ENCODE data around the gene PGAP3.
A peak's percentile ranks its signal among the peaks of the same experiment; 100 is the strongest.

Gene PGAP3

DNA sequence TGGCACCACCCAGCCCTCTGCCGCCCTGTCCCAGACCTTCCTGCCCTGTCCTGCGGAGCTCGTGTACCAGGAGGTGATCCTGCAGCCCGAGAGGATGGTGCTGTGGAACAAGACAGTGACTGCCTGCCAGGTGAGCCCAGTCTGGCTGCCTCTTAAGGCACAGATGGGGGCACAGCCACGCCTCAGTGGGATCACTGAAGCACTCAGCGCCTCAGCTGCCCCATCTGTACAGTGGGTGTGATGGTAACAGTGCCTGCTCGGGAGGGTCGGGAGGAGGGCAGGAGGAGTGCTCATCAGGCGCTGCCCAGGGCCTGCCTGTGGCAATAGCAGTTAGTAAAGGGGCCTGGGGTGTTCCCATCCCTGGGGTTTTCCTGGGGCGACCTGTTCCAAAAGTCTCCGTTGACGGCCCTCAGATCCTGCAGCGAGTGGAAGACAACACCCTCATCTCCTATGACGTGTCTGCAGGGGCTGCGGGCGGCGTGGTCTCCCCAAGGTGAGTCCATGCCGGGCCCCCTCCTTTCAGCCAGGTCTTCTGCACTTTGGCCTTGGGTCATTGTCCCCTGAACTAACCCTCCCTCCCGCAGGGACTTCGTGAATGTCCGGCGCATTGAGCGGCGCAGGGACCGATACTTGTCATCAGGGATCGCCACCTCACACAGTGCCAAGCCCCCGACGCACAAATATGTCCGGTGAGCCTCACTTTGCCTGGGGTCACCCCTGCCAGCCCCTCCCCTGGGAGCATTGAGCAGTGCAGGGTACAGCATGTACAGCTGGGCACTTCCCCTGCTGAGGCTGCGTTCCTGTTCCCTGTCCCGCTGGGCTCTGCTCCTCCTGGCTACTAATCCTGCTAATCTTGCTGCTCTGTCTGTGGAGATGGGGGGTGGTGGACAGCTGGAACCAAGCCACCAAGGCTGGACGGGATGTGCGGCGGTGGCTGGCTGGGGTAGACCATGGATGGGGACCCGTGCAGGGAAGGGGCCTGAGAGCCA lies 27.2 kb downstream of the PGAP3 start:
- no peak for DNase-seq (ENCODE audit: low read depth)

DNA sequence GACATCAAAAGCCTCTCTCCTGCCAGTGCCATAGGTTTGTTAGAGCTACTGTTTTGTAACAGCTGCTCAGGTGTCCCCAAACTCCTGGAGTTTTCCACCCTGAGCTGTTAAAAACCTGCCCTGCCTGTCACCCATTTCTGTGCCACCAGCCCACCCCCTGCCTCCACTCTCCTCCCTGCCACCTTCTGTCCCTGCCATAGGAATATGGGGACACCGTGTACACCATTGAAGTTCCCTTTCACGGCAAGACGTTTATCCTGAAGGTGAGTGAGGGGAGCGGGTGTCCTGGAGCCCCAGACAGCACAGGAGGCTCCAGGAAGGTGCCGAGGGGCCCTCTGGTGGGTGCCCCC lies 27.9 kb downstream of the PGAP3 start:
- no peak for DNase-seq (ENCODE audit: low read depth)

DNA sequence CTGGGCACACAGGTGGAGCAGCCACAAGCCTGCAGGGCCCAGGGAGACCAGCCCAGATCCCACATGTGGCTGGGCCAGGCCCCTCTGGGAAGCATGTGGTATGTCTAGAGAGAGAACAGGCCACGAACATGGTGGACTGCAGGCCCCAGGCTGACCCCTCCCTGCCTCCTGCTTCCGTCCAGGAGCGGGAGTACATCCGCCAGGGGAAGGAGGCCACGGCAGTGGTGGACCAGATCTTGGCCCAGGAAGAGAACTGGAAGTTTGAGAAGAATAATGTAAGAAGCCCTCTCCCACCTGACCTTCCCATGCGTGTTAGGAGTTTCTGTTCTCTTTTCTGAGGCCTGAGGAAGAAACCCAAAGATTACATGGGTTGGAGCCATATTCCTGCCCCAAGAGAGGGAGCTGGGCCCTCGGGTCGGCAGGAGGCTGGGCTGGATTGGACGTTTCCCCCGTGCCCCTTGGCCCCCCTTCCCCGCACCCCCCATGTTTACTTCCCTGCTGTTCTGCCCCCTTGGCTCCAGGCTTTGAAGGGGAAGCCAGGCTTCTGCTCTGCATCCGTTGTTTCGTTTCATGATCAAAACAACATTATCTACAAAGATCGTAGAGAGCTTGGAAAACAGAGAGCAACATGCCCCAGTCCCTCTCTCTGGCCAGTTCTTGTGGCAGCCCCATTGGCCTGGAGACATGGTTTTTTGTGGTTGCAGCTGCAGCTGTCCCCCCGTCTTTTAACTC lies 28.4 kb downstream of the PGAP3 start:
- no peak for DNase-seq (ENCODE audit: low read depth)

DNA sequence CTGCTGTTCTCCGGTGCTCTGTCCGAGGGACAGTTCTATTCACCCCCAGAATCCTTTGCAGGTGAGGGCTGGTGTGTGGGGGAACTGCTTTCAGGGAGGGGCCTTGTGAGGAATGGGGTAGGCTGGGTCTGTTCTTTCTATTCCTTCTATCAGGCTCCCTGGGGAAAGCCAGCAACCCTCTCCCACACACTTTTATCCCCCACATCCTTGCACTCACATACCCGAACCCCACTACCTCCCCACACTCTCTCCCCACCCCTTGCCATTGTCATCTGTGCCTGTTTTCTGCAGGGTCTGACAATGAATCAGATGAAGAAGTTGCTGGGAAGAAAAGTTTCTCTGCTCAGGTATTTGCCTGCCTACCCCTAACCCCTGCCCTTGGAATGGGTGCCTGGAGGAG lies 29.1 kb downstream of the PGAP3 start:
- no peak for DNase-seq (ENCODE audit: low read depth)

DNA sequence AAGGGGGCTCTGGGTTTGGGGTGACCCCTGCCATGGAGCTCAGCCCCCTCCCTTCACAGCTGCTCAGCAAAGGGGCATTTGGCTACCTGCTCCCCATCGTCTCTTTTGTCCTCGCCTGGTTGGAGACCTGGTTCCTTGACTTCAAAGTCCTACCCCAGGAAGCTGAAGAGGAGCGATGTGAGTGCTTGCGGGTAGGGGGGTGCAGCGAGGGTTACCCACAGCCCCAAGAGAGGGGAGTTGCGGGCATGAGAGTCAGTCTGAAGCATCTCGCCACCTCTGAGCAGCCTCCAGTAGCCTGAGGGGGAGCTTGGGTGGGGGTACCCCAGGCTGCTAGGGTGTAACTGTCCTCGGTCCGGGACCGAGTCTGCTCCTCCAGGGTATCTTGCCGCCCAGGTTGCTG lies 29.5 kb downstream of the PGAP3 start:
- no peak for DNase-seq (ENCODE audit: low read depth)

DNA sequence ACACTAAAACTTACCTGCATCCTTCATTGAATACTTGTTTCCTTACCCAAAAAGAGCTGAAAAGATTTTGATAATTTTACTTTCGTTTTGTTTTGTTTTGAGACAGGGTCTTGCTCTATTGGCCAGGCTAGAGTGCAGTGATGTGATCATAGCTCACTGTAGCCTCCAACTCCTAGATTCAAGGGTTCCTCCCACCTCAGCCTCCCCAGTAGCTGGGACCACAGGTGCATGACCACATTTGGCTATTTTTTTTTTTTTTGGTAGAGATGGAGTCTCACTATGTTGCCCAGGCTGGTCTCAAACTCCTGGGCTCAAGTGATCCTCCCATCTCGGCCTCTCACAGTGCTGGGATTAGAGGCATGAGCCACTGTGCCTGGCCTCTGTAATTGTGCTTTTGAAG lies 32.8 kb downstream of the PGAP3 start:
- DNase-seq (ENCODE audit: low read depth): no peak

DNA sequence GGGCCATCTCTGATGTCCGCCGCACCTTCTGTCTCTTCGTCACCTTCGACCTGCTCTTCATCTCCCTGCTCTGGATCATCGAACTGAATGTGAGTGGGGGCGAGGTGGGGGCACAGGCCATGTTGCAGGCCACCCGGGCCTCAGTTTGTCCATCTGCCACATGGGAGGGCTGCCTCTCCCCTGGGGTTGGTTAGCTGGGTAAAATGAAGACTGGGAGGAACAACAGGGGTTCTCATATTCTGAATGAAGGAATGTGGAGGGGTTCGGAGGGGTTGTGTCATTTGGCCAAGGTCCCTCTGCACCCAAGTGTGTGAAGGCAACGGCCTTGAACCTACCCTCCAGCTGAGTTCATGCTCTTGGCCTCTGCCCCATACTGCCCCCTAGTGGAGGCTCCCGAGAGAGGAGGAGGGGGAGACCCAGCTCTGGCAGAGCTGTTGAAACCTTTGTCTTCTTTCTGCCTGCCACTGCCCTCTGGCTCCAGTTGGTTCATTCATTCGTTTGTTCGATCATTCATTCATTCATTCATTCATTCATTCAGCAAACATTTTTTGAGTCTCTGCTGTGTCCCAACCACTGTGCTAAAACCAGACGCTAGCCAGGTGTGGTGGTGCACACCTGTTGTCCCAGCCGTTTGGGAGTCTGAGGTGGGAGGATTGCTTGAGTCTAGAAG lies 34.1 kb downstream of the PGAP3 start:
- peak; percentile 74 for DNase-seq (ENCODE audit: low read depth)

DNA sequence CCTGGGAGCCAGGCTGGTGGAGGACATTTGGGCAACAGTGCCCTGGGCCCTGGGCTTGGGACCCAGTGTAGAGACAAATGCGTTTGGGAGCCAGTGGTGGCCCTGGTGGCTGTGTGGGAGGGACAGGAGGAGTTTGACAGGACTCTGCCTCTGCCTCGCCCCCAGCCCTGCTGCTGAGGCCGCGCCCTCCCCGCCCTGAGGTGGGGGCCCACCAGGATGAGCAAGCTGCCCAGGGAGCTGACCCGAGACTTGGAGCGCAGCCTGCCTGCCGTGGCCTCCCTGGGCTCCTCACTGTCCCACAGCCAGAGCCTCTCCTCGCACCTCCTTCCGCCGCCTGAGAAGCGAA lies 34.6 kb downstream of the PGAP3 start:
- no peak for DNase-seq (ENCODE audit: low read depth)

DNA sequence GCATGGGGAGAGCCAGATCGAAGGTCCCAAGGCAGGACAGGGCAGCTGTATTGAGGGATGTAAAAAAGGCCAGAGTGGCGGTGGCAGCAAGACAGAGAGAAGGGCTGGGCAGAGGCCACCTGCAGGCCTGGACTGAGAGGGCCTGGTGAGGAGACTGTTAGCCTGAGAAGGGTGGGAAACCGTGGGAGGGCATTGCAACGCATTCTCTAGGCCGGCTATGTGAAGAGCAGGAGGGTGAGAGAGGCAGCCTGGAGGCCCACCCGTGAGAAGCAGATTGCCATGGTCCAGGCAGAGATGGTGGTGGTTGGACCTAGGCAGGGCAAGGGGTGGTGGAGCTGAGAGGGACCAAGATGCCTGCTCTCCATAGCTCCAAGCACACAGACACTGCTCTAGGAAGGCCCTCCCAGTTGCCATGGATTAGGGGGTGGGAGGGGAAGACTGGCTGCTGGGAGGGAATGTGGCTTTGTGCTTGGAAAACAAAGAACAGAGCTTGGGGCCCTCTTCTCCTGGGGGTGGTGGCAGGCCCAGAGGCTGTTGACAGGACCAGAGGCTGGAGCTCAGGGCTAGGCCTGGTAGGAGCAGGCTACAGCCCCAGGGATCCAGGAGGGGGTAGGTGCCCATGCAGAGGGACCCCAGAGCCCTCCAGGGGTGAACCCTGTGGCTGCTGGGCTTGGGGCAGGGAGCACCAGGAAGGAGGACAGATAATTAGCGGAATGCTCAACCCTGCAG lies 35.1 kb downstream of the PGAP3 start:
- no peak for DNase-seq (ENCODE audit: low read depth)

DNA sequence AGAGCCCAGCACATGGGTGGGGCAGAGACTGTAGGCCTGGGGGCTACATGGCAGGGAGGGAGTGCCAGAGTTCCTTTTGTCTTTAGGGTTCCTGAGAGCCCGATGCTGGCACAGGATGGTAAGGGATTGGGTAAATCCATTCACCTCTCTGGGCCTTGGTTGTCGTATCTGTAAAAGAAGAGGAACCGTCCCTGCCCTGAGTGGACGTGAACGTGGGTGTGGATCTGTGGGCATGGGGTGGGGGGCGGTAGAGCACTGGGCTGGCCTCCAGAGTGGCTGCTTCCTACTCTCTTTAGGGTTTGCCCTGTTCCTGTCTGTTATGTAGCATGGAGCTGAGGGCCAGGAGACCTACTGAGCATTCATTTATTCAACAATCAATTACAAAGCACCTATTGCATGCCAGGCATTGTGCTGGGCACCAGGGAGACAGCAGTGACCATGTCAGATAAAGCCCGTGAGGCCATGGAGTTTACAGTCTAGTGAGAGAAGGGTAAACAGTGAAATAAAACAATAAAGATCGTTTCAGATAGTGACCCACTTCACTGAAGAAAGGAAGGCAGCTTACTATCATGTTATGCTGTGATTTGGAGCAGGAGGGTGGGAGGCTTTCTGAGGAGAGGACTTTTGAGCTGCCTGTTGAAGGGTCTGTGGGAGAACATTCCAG lies 35.8 kb downstream of the PGAP3 start:
- no peak for DNase-seq (ENCODE audit: low read depth)

DNA sequence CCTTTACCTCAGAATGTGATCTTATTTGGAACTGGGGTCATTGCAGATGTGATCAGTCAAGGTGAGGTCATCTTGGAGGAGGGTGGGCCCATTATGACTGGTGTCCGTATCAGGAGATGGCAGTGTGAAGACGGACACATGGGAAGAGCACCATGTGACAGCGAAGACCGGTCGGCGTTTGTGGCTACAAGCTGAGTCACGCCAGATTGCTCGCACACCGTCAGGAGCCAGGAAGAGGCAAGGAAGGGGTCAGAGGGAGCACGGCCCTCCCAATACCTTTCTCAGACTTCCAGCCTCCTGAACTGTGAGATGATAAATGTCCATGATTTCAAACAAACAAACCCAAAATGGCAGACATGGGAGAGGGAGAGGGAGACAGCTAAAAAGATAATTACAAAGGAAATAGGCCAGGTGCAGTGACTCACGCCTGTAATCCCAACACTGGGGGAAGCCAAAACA lies 37.7 kb downstream of the PGAP3 start:
- no peak for DNase-seq (ENCODE audit: low read depth)

DNA sequence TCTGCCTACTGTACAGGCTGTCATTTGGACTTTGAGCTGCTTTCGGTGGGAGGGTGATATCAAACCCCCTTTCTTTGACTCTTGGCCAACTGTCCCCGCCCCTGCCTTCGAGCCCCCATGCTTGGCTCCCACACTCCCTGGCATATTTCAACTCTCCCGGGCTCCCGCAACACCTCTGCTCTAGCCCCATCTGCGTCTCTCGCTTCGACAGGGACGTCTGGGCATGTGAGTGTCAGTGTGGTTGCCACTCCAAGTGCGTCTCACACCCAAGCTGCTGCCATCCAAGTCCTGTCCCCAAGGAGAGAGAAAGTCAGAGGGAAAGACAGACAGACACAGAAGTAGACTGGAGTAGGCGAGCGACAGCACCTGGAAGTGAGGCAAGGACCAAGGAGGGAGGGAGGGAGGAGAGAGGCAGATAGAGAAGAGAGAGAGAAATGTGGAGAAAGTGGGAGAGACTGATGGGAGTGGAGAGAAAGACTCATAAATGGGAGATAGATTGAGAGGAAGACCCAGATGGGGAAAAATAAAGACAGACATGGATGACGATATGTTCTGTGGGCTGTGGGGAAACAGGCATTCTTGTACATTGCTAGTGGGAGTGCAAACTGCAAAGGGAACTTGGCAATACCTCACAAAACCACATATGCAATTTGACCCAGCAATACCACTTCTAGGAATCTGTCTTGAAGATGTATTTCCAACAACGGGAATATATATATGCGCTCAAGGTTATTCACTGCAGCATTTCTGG lies 39.1 kb downstream of the PGAP3 start:
- no peak for DNase-seq (ENCODE audit: low read depth)

DNA sequence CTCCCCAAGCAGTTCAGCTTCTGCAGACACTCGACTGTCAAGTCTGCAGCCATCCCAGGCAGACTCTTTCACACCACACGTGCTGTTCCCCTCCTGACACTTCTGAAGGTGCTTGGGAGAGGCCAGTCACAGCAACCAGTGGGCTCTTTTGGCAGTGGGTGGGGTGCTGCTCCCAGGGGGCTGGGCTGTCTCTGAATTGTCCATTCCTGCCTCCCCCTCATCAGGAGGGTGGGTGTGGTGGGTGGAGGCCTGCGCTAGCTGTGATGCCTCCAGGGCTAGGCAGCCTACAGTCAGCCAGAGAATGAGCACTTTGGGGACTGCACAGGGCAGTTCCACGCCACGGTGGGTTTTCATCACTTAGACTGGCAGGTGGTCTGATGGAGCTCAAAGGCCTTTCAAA lies 40.6 kb downstream of the PGAP3 start:
- no peak for DNase-seq (ENCODE audit: low read depth)

DNA sequence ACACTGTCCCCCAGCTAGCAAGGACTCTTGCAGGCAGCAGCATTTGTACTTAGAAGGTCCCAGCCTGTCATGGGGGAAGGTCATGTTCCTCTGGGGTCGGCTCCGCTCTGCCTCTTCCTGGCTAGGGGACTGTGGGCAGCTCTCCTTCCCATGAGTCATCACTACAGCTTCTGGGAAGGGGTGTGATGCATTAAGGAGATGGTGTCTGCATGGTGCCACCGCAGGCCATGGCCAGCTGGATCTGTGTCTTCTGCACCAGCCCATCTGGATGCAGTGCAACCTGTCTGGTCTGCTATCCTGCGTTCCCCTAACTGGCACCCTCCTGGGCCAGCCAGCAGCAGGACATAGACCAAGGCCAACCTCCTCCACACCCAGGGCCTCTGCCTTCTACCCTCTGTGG lies 44.6 kb downstream of the PGAP3 start:
- DNase-seq (ENCODE audit: low read depth): no peak

DNA sequence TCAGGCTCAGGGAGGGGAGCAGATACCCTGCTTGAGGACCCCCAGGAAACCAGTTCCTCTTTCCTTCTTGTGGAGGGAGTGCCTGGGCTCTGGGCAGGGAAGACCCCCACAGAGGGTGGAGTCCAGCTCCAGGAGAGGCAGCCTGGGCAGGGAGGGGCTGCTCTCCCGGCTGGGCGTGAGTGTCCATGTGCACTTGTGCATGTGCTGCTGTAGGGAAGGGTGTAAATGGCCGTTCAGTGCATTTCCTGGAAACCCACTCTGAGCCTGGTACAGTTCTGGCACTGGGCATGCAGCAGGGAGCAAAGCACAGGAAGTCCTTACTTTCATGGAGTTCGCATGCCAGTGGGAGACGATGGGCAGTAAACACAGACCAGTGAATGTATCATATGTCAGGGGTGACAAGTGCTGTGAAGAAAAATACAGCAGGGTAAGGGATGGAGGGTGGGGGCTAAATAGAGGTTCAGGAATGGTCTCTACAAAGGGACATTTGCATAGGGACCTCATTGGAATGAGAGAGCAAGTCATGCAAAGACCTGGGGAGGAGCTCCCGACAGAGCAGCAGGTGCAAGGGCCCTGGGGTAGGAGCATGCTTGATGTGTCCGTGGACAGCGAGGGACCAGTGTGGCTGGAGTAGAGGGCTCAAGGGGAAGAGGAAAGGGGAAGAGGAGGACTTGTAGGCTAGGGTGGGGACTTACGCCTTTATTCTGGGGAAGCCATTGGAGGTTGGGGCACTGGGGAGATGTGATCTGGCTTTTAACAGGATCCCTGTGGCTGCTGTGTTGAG lies 45.4 kb downstream of the PGAP3 start:
- no peak for DNase-seq (ENCODE audit: low read depth)

DNA sequence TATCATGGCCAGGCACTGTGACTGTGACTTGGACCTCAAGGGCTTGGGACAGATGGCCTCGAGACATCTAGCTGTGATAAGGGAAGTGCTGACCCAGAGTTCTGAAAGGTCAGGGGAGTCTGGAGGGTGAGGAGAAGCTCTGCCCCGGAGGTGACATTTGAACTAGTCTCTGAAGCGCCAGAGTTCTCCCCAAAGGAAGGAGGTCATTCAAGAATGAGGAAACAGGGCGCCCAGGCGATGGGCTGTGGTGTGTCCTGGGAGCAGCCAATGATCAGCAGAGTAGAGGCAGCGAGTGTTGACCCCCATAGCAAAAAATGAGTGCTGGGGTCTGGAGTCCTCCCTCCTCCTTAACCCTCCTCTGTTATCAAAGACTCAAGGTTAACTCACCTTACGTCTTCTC lies 46.0 kb downstream of the PGAP3 start:
- DNase-seq (ENCODE audit: low read depth): no peak

DNA sequence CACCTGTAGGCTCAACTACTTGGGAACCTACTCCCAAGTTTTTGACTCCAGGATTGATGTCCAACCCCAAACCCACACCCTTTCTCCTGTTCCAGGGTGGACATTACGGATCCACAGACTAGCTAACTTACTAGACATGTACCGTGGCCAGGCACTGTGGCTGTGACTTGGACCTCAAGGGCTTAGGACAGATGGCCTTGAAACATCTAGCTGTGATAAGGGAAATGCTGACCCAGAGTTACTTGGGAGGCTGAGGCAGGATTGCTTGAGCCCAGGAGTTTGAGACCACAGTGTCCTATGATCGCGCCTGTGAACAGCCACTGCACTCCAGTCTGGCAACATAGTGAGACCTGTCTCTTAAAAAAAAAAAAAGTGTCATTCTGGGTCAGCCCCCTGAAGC lies 46.8 kb downstream of the PGAP3 start:
- no peak for DNase-seq (ENCODE audit: low read depth)

DNA sequence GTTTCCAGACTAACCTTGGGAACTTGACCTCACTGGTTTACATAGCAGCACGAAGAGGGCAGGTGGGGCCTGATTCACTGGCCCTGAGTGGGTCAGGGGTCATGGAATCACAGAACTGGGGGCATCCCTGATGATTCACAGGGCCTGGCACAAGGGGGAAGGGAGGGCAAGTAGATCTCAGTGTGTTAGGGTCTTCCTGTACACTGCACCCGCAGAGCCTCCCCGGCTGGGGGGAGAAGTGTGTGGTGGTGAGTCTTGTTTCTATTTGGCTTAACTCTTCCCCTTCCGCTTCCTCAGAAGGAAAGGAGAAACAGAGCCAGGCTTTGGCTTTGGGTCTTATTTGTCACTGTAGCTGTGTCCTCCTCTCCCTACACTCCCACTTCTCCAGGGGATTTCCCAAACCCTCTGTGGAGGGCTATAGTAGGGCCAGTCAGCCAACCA lies 47.2 kb downstream of the PGAP3 start:
- no peak for DNase-seq (ENCODE audit: low read depth)

DNA sequence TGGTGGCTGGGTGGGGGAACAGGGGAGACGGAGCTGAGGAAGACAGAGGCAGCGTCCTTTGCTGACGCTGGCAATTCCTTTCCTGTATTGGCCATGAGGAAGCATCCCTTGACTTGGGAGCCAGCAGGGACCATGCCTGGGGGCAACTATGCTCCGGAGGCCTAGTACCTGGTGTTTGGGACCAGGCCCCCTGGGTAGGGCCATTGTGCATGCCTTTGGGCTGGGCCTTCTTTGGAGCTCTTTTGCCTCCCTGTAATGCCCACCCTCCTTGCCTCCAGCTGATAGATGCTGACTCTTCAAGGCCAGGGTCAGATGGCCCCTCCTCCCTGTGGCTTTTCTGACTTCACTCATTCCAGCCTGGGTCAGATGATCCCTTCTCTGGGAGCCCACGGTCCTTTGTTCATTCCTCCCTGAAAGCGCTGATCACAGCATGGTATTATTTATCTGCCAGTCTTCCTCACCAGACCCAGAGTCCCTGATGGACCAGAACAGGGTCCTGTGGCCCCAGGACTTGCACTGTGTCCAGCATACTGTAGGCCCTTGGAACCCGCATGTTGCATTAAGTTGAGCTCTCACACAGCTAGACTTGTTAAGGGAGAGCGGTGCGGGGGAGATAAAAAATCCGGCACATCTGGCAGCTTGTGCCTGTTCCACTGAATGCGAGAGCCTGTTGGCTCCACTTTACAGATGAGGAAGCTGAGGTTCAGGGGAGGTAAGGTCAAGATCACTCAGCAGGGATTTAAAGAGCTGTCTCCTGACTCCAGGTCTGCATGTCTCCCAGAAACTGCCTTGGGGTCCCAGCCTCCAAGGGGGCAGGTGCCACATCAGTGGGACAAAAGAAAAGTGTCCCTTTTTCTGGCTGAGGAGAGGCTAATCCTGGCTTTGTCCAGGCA lies 48.0 kb downstream of the PGAP3 start:
- no peak for DNase-seq (ENCODE audit: low read depth)
